Measurements from ENCODE around the gene SCAPER. TPM values are rescaled to one million over a fixed set of nuclear protein-coding genes. Genes with fewer than 3 reads are reported as not detected.

SCAPER gene
- total RNA-seq, 1 experiment from 2014 or later = 14.7 TPM

GRCh38 chr15:76799760-76800159 lies 105.4 kb downstream of the SCAPER start:
- H3K4me1 ChIP-seq (ENCODE audit: control insufficient read depth in 1 of 2, insufficient read depth in 2 of 2, low read length in 2 of 2) = no peaks in the 10 kb centered on the region
- no peak overlapping the region for H3K4me3 ChIP-seq (replicated peaks in 1 of 2; ENCODE audit: low read depth in 1 of 2, low read length in 2 of 2)
- H3K36me3 ChIP-seq (ENCODE audit: control insufficient read depth in 1 of 2, insufficient read depth in 2 of 2, low read length in 2 of 2) = no peaks in the 10 kb centered on the region
- intact Hi-C loops (cut with micrococcal nuclease) = no loop called here
- H3K79me2 ChIP-seq (ENCODE audit: insufficient read depth, low read length) = no peaks in the 10 kb centered on the region
- H3K9me3 ChIP-seq (ENCODE audit: control insufficient read depth in 1 of 2, insufficient read depth in 1 of 2, low read depth in 1 of 2, low read length in 2 of 2) = no peaks in the 10 kb centered on the region
- DNase-seq (ENCODE audit: low read depth, low spot score) = no peak
- no peak overlapping the region for H2AFZ ChIP-seq (ENCODE audit: low read depth, low read length, poor library complexity, severe bottlenecking)
- H3K4me2 ChIP-seq (ENCODE audit: low read length) = no peak overlapping the region
- TF ChIP-seq SRF (IDR thresholded peaks at IDR 0.05; ENCODE audit: low read depth) (no peak), POLR2AphosphoS5 (IDR thresholded peaks at IDR 0.05; ENCODE audit: low read depth, low read length) (no peak), ZFX (IDR thresholded peaks at IDR 0.05) (no peak), ATF3 (IDR thresholded peaks at IDR 0.05) (no peak), CTCF (IDR thresholded peaks at IDR 0.05 in 2 of 3, conservative IDR thresholded peaks at IDR 0.05 in 1 of 3; ENCODE audit: borderline replicate concordance in 1 of 3, insufficient read depth in 1 of 3, low read depth in 2 of 3, low read length in 2 of 3) (no peak), REST (IDR thresholded peaks at IDR 0.05; ENCODE audit: low read depth) (no peak), EGR1 (IDR thresholded peaks at IDR 0.05; ENCODE audit: low read depth) (no peak), CEBPB (IDR thresholded peaks at IDR 0.05; ENCODE audit: low read depth) (no peak), TCF7L2 (IDR thresholded peaks at IDR 0.05; ENCODE audit: borderline replicate concordance, extremely low read depth, insufficient read depth, insufficient read length) (no peak), SP1 (IDR thresholded peaks at IDR 0.05; ENCODE audit: low read depth) (no peak), YY1 (IDR thresholded peaks at IDR 0.05; ENCODE audit: extremely low read depth, insufficient replicate concordance, low read depth, low read length) (no peak), FOSL1 (IDR thresholded peaks at IDR 0.05; ENCODE audit: low read depth) (no peak), ZNF274 (IDR thresholded peaks at IDR 0.05; ENCODE audit: low read depth, low read length) (no peak), ELF1 (IDR thresholded peaks at IDR 0.05; ENCODE audit: borderline replicate concordance, low read depth) (no peak), POLR2A (IDR thresholded peaks at IDR 0.05; ENCODE audit: borderline replicate concordance, extremely low read depth, insufficient read depth, insufficient read length) (no peak), SIN3A (IDR thresholded peaks at IDR 0.05; ENCODE audit: low read depth) (no peak)
- H3K9ac ChIP-seq (ENCODE audit: low read length) = no peak overlapping the region
- no peaks in the 10 kb centered on the region for H3K27me3 ChIP-seq (ENCODE audit: insufficient read depth, low read length)
- no peaks in the 10 kb centered on the region for H3K9me2 ChIP-seq (ENCODE audit: insufficient read depth)
- no TSS peak for BruUV-seq (replicated peaks)
- no peaks in the 10 kb centered on the region for H4K20me1 ChIP-seq (ENCODE audit: insufficient read depth)
- CTCF ChIA-PET = no interaction called here
- POLR2A ChIA-PET = no interaction called here
- RAD21 ChIA-PET (ENCODE audit: low non-redundant PET in 1 of 2, low total read pairs in 2 of 2, uncharacterized antibody in 2 of 2, unreplicated experiment in 2 of 2) = no interaction called here
- no peak for ATAC-seq
- no peak overlapping the region for H3K27ac ChIP-seq (ENCODE audit: low read depth, low read length)

Measured in HCT116 (cell line).